GM18502 (cell line): ENCODE measurements around the gene UNG.

Experiments
- ATAC-seq: cut with Tn5 transposase; IDR thresholded peaks from one replicate; pipeline ENCODE4 v1.9.1; 2021; ENCODE audit warnings: mild to moderate bottlenecking; ENCODE audit not compliant: unreplicated experiment, poor library complexity

UNG gene

GRCh38 chr12:109087250-109087649, 10.1 kb upstream of the UNG start:
- no peak for ATAC-seq

GRCh38 chr12:109088818-109089217, 8.6 kb upstream of the UNG start:
- no peak for ATAC-seq

GRCh38 chr12:109089683-109090082, 7.7 kb upstream of the UNG start:
- no peak for ATAC-seq

GRCh38 chr12:109092497-109093021, 4.8 kb upstream of the UNG start:
- ATAC-seq, result no peak

- ATAC-seq, result peak; percentile 72
These were observed 4.1 kb upstream of the UNG start, which contains the start of gene ALKBH2 for GRCh38 chr12:109093022-109093918. TSS of gene ALKBH2 (minus strand) at chr12:109093472. CDS start at chr12:109092786, 686 bp downstream.

- ATAC-seq, result no peak
These were observed 310 bp upstream of the UNG start for GRCh38 chr12:109097140-109097434.

- ATAC-seq, result peak; percentile 23
These were observed 797 bp downstream of the UNG start for GRCh38 chr12:109098183-109098604.

- no peak for ATAC-seq
These were observed 1.3 kb downstream of the UNG start for GRCh38 chr12:109098651-109099050.

- ATAC-seq, result no peak
These were observed 2.1 kb downstream of the UNG start for GRCh38 chr12:109099431-109100020.

- ATAC-seq, result no peak
These were observed 3.3 kb downstream of the UNG start for GRCh38 chr12:109100741-109101140.

GRCh38 chr12:109102491-109102890, 5.1 kb downstream of the UNG start:
- ATAC-seq, result no peak

- ATAC-seq, result no peak
These were observed 7.8 kb downstream of the UNG start for GRCh38 chr12:109105176-109105575.

GRCh38 chr12:109109746-109110350, 12.5 kb downstream of the UNG start:
- ATAC-seq, result no peak

- no peak for ATAC-seq
These were observed 13.6 kb downstream of the UNG start for GRCh38 chr12:109110988-109111495.

GRCh38 chr12:109112720-109113465, 15.5 kb downstream of the UNG start:
- no peak for ATAC-seq

GRCh38 chr12:109113661-109114321, 16.4 kb downstream of the UNG start:
- no peak for ATAC-seq

GRCh38 chr12:109114644-109115043, 17.2 kb downstream of the UNG start:
- no peak for ATAC-seq

- ATAC-seq, result no peak
These were observed 18.0 kb downstream of the UNG start for GRCh38 chr12:109115404-109115757.

- ATAC-seq, result no peak
These were observed 18.6 kb downstream of the UNG start, which contains the start of gene ACACB for GRCh38 chr12:109115758-109116610. TSS of gene ACACB (plus strand) at chr12:109116587. CDS start at chr12:109139406, 22,819 bp downstream.
